ENCODE measurements around the gene EPN1. TPM values are rescaled to one million over a fixed set of nuclear protein-coding genes. Genes with fewer than 3 reads are reported as not detected.

Gene EPN1
- total and polyA plus RNA-seq, 2 of the 13 experiments (the other 11 are each of a cell fraction or from before 2014, with no cell fraction given), result 28.9 to 31.7 TPM

GRCh38 chr19:55640043-55640576 lies 34.9 kb upstream of the EPN1 start (continued):
- no peak for TF ChIP-seq NBN (conservative IDR thresholded peaks at IDR 0.05)
- no peak for TF ChIP-seq ZIK1 (CRISPR knock-in tag; IDR thresholded peaks at IDR 0.05; ENCODE audit: borderline replicate concordance, low read depth)
- TF ChIP-seq ZNF333 (CRISPR knock-in tag; IDR thresholded peaks at IDR 0.05; ENCODE audit: borderline replicate concordance), result no peak
- TF ChIP-seq ZNF441 (CRISPR knock-in tag; IDR thresholded peaks at IDR 0.05; ENCODE audit: borderline replicate concordance), result no peak
- no peak for TF ChIP-seq NR1H2 (CRISPR knock-in tag; IDR thresholded peaks at IDR 0.05; ENCODE audit: borderline replicate concordance, low read depth)
- TF ChIP-seq SP2 (CRISPR knock-in tag; IDR thresholded peaks at IDR 0.05), result no peak
- no peak for TF ChIP-seq RBM39 (IDR thresholded peaks at IDR 0.05; ENCODE audit: low read depth, low read length, poor library complexity, severe bottlenecking)
- no peak for TF ChIP-seq ARID5B (CRISPR knock-in tag; IDR thresholded peaks at IDR 0.05)
- TF ChIP-seq CEBPB (IDR thresholded peaks at IDR 0.05; ENCODE audit: borderline replicate concordance, low read depth, low read length), result no peak
- TF ChIP-seq MLX (CRISPR knock-in tag; IDR thresholded peaks at IDR 0.05), result no peak
- no peak for TF ChIP-seq AHR (CRISPR knock-in tag; IDR thresholded peaks at IDR 0.05)
- no peak for TF ChIP-seq GMEB2 (CRISPR knock-in tag; IDR thresholded peaks at IDR 0.05; ENCODE audit: low read depth)
- no peak for TF ChIP-seq NFE2L2 (IDR thresholded peaks at IDR 0.05; ENCODE audit: low read length)
- no peak for TF ChIP-seq ZNF276 (CRISPR knock-in tag; IDR thresholded peaks at IDR 0.05; ENCODE audit: low read depth)
- no peak for TF ChIP-seq RERE (CRISPR knock-in tag; IDR thresholded peaks at IDR 0.05; ENCODE audit: low read depth)
- TF ChIP-seq ZMYM2 (CRISPR knock-in tag; IDR thresholded peaks at IDR 0.05), result no peak
- TF ChIP-seq CBFB (CRISPR knock-in tag; IDR thresholded peaks at IDR 0.05), result no peak
